Measurements from ENCODE around the gene KCNJ1. TPM values are rescaled to one million over a fixed set of nuclear protein-coding genes. Genes with fewer than 3 reads are reported as not detected.

The KCNJ1 gene
- total RNA-seq, 2 experiments from 2014 or later: 0.06 to 0.11 TPM

- no peak overlapping the region for H3K27ac ChIP-seq (ENCODE audit: low read depth, low read length, poor library complexity, severe bottlenecking)
- no peak overlapping the region for H3K4me2 ChIP-seq (ENCODE audit: low read length)
- ChIA-PET POLR2A (no interaction called here), CTCF (ENCODE audit: unreplicated experiment) (no interaction called here)
- no TSS peak for BruUV-seq (replicated peaks)
- TF ChIP-seq CTCF (conservative IDR thresholded peaks at IDR 0.05; ENCODE audit: low read length): no peak
- H4K20me1 ChIP-seq (ENCODE audit: insufficient read depth, low read length): no peaks in the 10 kb centered on the region
- H3K4me3 ChIP-seq (ENCODE audit: low read depth, low read length, poor library complexity, severe bottlenecking): no peak overlapping the region
- H3K9me2 ChIP-seq (ENCODE audit: insufficient read depth, low read length): no peaks in the 10 kb centered on the region
- intact Hi-C loops (cut with micrococcal nuclease; ENCODE audit: unreplicated experiment): no loop called here
- no peak overlapping the region for H2AFZ ChIP-seq (ENCODE audit: low read length)
- no peak for DNase-seq (ENCODE audit: low spot score)
- no peaks in the 10 kb centered on the region for H3K79me2 ChIP-seq (ENCODE audit: insufficient read depth, low read depth, low read length)
- no peaks in the 10 kb centered on the region for H3K36me3 ChIP-seq (ENCODE audit: insufficient read depth, low read length)
- no peaks in the 10 kb centered on the region for H3K9me3 ChIP-seq (ENCODE audit: low read length)
- H3K4me1 ChIP-seq (ENCODE audit: insufficient read depth, low read length, poor library complexity, severe bottlenecking): no peaks in the 10 kb centered on the region
Observed at GRCh38 chr11:128898580-128899344, 31.7 kb upstream of the KCNJ1 start.

GRCh38 chr11:128897826-128898225 is 30.7 kb upstream of the KCNJ1 start:
- no peaks in the 10 kb centered on the region for H3K4me1 ChIP-seq (ENCODE audit: insufficient read depth, low read length, poor library complexity, severe bottlenecking)
- BruUV-seq (replicated peaks): no TSS peak
- H3K79me2 ChIP-seq (ENCODE audit: insufficient read depth, low read depth, low read length): no peaks in the 10 kb centered on the region
- CTCF ChIA-PET (ENCODE audit: unreplicated experiment): no interaction called here
- POLR2A ChIA-PET: no interaction called here
- no peaks in the 10 kb centered on the region for H3K9me3 ChIP-seq (ENCODE audit: low read length)
- intact Hi-C loops (cut with micrococcal nuclease; ENCODE audit: unreplicated experiment): no loop called here
- DNase-seq (ENCODE audit: low spot score): no peak
- no peaks in the 10 kb centered on the region for H3K9me2 ChIP-seq (ENCODE audit: insufficient read depth, low read length)
- no peak overlapping the region for H3K4me2 ChIP-seq (ENCODE audit: low read length)
- no peaks in the 10 kb centered on the region for H3K36me3 ChIP-seq (ENCODE audit: insufficient read depth, low read length)
- H2AFZ ChIP-seq (ENCODE audit: low read length): no peak overlapping the region
- H3K27ac ChIP-seq (ENCODE audit: low read depth, low read length, poor library complexity, severe bottlenecking): no peak overlapping the region
- no peaks in the 10 kb centered on the region for H4K20me1 ChIP-seq (ENCODE audit: insufficient read depth, low read length)
- TF ChIP-seq CTCF (conservative IDR thresholded peaks at IDR 0.05; ENCODE audit: low read length) (no peak), EZH2phosphoT487 (IDR thresholded peaks at IDR 0.05; ENCODE audit: borderline replicate concordance, low read depth, low read length) (no peak)
- no peak overlapping the region for H3K4me3 ChIP-seq (ENCODE audit: low read depth, low read length, poor library complexity, severe bottlenecking)

- BruUV-seq (replicated peaks): no TSS peak
Observed at GRCh38 chr11:128896356-128896755, 29.3 kb upstream of the KCNJ1 start.

More at GRCh38 chr11:128896356-128896755, 29.3 kb upstream of the KCNJ1 start:
- H3K4me3 ChIP-seq (ENCODE audit: low read depth, low read length, poor library complexity, severe bottlenecking): no peak overlapping the region
- H4K20me1 ChIP-seq (ENCODE audit: insufficient read depth, low read length): no peaks in the 10 kb centered on the region
- H2AFZ ChIP-seq (ENCODE audit: low read length): no peak overlapping the region
- no peaks in the 10 kb centered on the region for H3K9me3 ChIP-seq (ENCODE audit: low read length)
- H3K4me2 ChIP-seq (ENCODE audit: low read length): no peak overlapping the region
- H3K36me3 ChIP-seq (ENCODE audit: insufficient read depth, low read length): no peaks in the 10 kb centered on the region
- POLR2A ChIA-PET: no interaction called here
- H3K79me2 ChIP-seq (ENCODE audit: insufficient read depth, low read depth, low read length): no peaks in the 10 kb centered on the region
- intact Hi-C loops (cut with micrococcal nuclease; ENCODE audit: unreplicated experiment): no loop called here
- no peaks in the 10 kb centered on the region for H3K9me2 ChIP-seq (ENCODE audit: insufficient read depth, low read length)
- H3K4me1 ChIP-seq (ENCODE audit: insufficient read depth, low read length, poor library complexity, severe bottlenecking): no peaks in the 10 kb centered on the region
- TF ChIP-seq EZH2phosphoT487 (IDR thresholded peaks at IDR 0.05; ENCODE audit: borderline replicate concordance, low read depth, low read length) (no peak), CTCF (conservative IDR thresholded peaks at IDR 0.05; ENCODE audit: low read length) (no peak)
- H3K27ac ChIP-seq (ENCODE audit: low read depth, low read length, poor library complexity, severe bottlenecking): no peak overlapping the region
- CTCF ChIA-PET (ENCODE audit: unreplicated experiment): no interaction called here
- no peak for DNase-seq (ENCODE audit: low spot score)
